ENCODE data around the gene ADK.

ADK gene

GRCh38 chr10:74635655-74636054, 484.6 kb downstream of the ADK start:
- DNase-seq = no peak

GRCh38 chr10:74637685-74638084, 486.7 kb downstream of the ADK start:
- DNase-seq = no peak

- DNase-seq = peak; percentile 98
Observed at GRCh38 chr10:74640134-74640921, 489.3 kb downstream of the ADK start.

GRCh38 chr10:74641659-74642058, 490.6 kb downstream of the ADK start:
- DNase-seq = no peak

- no peak for DNase-seq
Observed at GRCh38 chr10:74642901-74643595, 492.0 kb downstream of the ADK start.

GRCh38 chr10:74643596-74643975, 492.6 kb downstream of the ADK start:
- DNase-seq = no peak

GRCh38 chr10:74644738-74645137, 493.7 kb downstream of the ADK start:
- DNase-seq = no peak

GRCh38 chr10:74645692-74646091, 494.7 kb downstream of the ADK start:
- peak; percentile 42 for DNase-seq

- DNase-seq = no peak
Observed at GRCh38 chr10:74650613-74651012, 499.6 kb downstream of the ADK start.

GRCh38 chr10:74651565-74651964, 500.5 kb downstream of the ADK start:
- no peak for DNase-seq

- DNase-seq = no peak
Observed at GRCh38 chr10:74652664-74653063, 501.6 kb downstream of the ADK start.

GRCh38 chr10:74658511-74658910, 507.5 kb downstream of the ADK start:
- no peak for DNase-seq

- DNase-seq = no peak
Observed at GRCh38 chr10:74662635-74663034, 511.6 kb downstream of the ADK start.

- no peak for DNase-seq
Observed at GRCh38 chr10:74669210-74669609, 518.2 kb downstream of the ADK start.

GRCh38 chr10:74671716-74672115, 520.7 kb downstream of the ADK start:
- DNase-seq = no peak

- DNase-seq = no peak
Observed at GRCh38 chr10:74672430-74673165, 521.6 kb downstream of the ADK start.

- DNase-seq = no peak
Observed at GRCh38 chr10:74674927-74675326, 523.9 kb downstream of the ADK start.

GRCh38 chr10:74675484-74675883, 524.5 kb downstream of the ADK start:
- no peak for DNase-seq

- no peak for DNase-seq
Observed at GRCh38 chr10:74677951-74678350, 526.9 kb downstream of the ADK start.

GRCh38 chr10:74681917-74682627, 531.1 kb downstream of the ADK start:
- no peak for DNase-seq

GRCh38 chr10:74683067-74683466, 532.0 kb downstream of the ADK start:
- no peak for DNase-seq

GRCh38 chr10:74683621-74684364, 532.8 kb downstream of the ADK start:
- peak; percentile 20 for DNase-seq
